Keratinocyte (primary cell): ENCODE data around the gene ZSCAN16. TPM values are rescaled to one million over a fixed set of nuclear protein-coding genes. Genes with fewer than 3 reads are reported as not detected.

Experiments
- DNase-seq: peaks from one replicate; pipeline ENCODE4 v3.0.0-alpha.2; 2011; ENCODE audit warnings: low read depth, missing footprints, low spot score
- FAIRE-seq: peaks from 2 replicates; lab custom pipeline; 2011; peaks lifted over from hg19 to GRCh38; lab: Jason Lieb, UNC
- H2AFZ ChIP-seq: 2 replicates; pipeline ENCODE4 v1.6.0; 2012; ENCODE audit warnings: low read length, control low read depth, inconsistent platforms; ENCODE audit not compliant: control insufficient read depth
- H3K27ac ChIP-seq: 2 replicates; pipeline ENCODE4 v1.5.1; 2011; ENCODE audit warnings: low read length; ENCODE audit not compliant: control insufficient read depth, insufficient read depth
- H3K27me3 ChIP-seq: 3 replicates; pipeline ENCODE4 v1.6.0; 2011; ENCODE audit warnings: low read length; ENCODE audit not compliant: control insufficient read depth, insufficient read depth; ENCODE audit errors: extremely low read depth
- H3K36me3 ChIP-seq, 2 experiments: 2 replicates in 1 of 2; 3 replicates in 1 of 2; pipeline ENCODE4 v1.5.1; 2011; ENCODE audit warnings: low read length in 2 of 2, mild to moderate bottlenecking in 1 of 2; ENCODE audit not compliant: control insufficient read depth in 2 of 2, insufficient read depth in 2 of 2; ENCODE audit errors: extremely low read depth in 1 of 2
- H3K4me1 ChIP-seq: 3 replicates; pipeline ENCODE4 v1.5.1; 2011; ENCODE audit warnings: low read length; ENCODE audit not compliant: control insufficient read depth, insufficient read depth; ENCODE audit errors: extremely low read depth
- H3K4me2 ChIP-seq: 3 replicates; pipeline ENCODE4 v1.6.0; 2011; ENCODE audit warnings: low read depth, low read length; ENCODE audit not compliant: control insufficient read depth, insufficient read depth; ENCODE audit errors: extremely low read depth
- H3K4me3 ChIP-seq, 3 experiments: fragments of 200-600 bp in 1 of 3; sonication (generic) in 1 of 3; 2 replicates in 2 of 3; 3 replicates in 1 of 3; pipeline ENCODE4 v1.5.1; 2011 to 2016; ENCODE audit warnings: low read length in 3 of 3, mild to moderate bottlenecking in 3 of 3, control low read depth in 2 of 3, inconsistent platforms in 1 of 3, low read depth in 1 of 3, mixed read lengths in 1 of 3, mixed run types in 1 of 3, moderate library complexity in 1 of 3; ENCODE audit not compliant: control insufficient read depth in 2 of 3, insufficient read depth in 2 of 3; ENCODE audit errors: extremely low read depth in 1 of 3
- H3K79me2 ChIP-seq: 2 replicates; pipeline ENCODE4 v1.6.0; 2012; ENCODE audit warnings: low read length; ENCODE audit not compliant: control insufficient read depth, insufficient read depth
- H3K9ac ChIP-seq: 3 replicates; pipeline ENCODE4 v1.6.0; 2011; ENCODE audit warnings: low read length; ENCODE audit not compliant: control insufficient read depth, insufficient read depth; ENCODE audit errors: extremely low read depth
- H3K9me1 ChIP-seq: 3 replicates; pipeline ENCODE4 v1.6.0; 2011; ENCODE audit warnings: low read length; ENCODE audit not compliant: control insufficient read depth, insufficient read depth; ENCODE audit errors: extremely low read depth
- H3K9me3 ChIP-seq: 2 replicates; pipeline ENCODE4 v1.5.1; 2012; ENCODE audit warnings: low read depth, low read length; ENCODE audit not compliant: control insufficient read depth
- H4K20me1 ChIP-seq: 3 replicates; pipeline ENCODE4 v1.6.0; 2011; ENCODE audit warnings: low read length; ENCODE audit not compliant: control insufficient read depth, insufficient read depth; ENCODE audit errors: extremely low read depth
- CTCF ChIP-seq, 3 experiments: IDR thresholded peaks in 1 of 3; conservative IDR thresholded peaks in 1 of 3; optimal IDR thresholded peaks in 1 of 3; 2 replicates in 2 of 3; 3 replicates in 1 of 3; pipeline versions ENCODE3 to v1.5.1; 2011; ENCODE audit warnings: low read length in 3 of 3, mild to moderate bottlenecking in 3 of 3, moderate library complexity in 2 of 3, control low read depth in 1 of 3, inconsistent platforms in 1 of 3; ENCODE audit not compliant: insufficient read depth in 2 of 3; ENCODE audit errors: extremely low read depth in 1 of 3
- EZH2 ChIP-seq: IDR thresholded peaks from one replicate; pipeline ENCODE4 v1.6.1; 2012; ENCODE audit warnings: inconsistent platforms, mild to moderate bottlenecking, low read length, moderate library complexity
- dilution Hi-C: fragments of 300-500 bp; cut with MboI; formaldehyde crosslinking; loops from one replicate; pipeline ENCODE4 v1.7.0; 2020; ENCODE audit warnings: low sequenced_read_pairs; ENCODE audit not compliant: extremely low pct_ligation_motif_present
- polyA plus RNA-seq, 5 experiments: library from polyadenylated mRNA; depleted of rRNA in 3 of 5; stranded (reverse) in 3 of 5; stranded (forward) in 1 of 5; unstranded in 1 of 5; fragments of >200 nt; gene quantifications; 1 replicate in 1 of 5; 2 replicates in 3 of 5; 3 replicates in 1 of 5; pipeline versions ENCODE4 v1.2.1 to v1.2.3, GENCODE V29; 2011 to 2012; ENCODE audit warnings: missing spikeins in 2 of 5, low read depth in 1 of 5, low replicate concordance in 1 of 5

Gene ZSCAN16
- polyA plus RNA-seq, 1 donor (not counting 4 experiments of a cell fraction or from before 2014, with no cell fraction given), result 1.5 TPM

DNA sequence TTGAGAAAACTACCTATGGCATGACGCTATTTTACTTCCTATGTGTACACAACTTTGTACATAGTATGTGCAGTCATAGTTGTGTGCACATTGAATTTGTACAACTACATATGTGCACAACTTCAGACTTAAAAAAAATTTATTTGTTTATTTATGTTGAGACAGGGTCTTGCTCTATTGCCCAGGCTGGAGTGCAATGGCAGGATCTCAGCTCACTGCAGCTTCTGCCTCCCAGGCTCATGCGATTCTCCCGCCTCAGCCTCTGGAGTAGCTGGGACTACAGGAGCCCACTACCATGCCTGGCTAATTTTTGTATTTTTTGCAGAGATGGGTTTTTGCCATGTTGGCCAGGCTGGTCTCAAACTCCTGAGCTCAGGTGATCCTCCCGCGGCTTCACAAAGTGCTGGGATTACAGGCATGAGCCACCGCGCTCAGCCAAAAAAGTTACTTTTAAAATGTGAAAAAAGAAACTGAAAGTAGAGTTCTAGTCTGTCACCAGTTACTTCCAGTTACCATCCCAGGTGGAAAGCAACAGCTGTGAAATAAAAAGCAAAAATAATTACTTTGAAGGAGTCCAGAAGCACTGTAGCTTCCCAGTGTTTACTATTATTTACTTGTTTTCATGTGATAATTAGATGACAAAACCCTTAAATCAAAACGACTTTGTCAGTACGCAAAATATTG is 15.6 kb downstream of the ZSCAN16 start:
- Histone ChIP-seq H3K4me1 (peaks cover 20% of the 10 kb centered on the region), H3K9ac (no peak overlapping the region)
- dilution Hi-C loops, result no loop called here

DNA sequence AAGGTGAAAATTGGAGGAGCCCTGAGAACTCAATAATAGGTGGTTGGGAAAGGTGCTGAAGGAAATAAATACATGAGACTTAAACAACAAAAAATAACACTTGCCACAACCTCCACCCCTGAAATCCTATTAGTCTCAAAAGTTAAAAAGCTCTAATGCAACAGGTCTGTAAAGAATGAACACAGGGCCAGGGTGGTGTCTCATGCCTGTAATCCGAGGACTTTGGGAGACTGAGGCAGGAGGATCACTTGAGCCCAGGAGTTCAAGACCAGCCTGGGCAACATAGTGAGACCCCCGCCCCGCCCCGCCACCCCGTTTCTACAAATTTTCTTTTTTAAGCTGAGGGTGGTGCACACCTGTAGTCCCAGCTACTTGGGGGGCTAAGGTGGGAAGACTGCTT is 16.2 kb downstream of the ZSCAN16 start:
- no peak overlapping the region for H3K9ac ChIP-seq
- peaks cover 0 to 2% of the 10 kb centered on the region in 2 experiments for H3K36me3 ChIP-seq
- peaks cover 15% of the 10 kb centered on the region for H3K4me1 ChIP-seq
- no peak for TF ChIP-seq EZH2
- no peak for TF ChIP-seq CTCF (optimal IDR thresholded peaks at IDR 0.05 in 1 of 3, IDR thresholded peaks at IDR 0.05 in 1 of 3, conservative IDR thresholded peaks at IDR 0.05 in 1 of 3; ENCODE audit: extremely low read depth in 1 of 3, insufficient read depth in 2 of 3, low read length in 3 of 3)
- no peak overlapping the region for H2AFZ ChIP-seq
- dilution Hi-C loops, result no loop called here
- no peaks in the 10 kb centered on the region for H4K20me1 ChIP-seq
- peaks cover 40% of the 10 kb centered on the region for H3K79me2 ChIP-seq
- no peaks in the 10 kb centered on the region for H3K27me3 ChIP-seq
- H3K27ac ChIP-seq, result no peak overlapping the region
- no peaks in the 10 kb centered on the region for H3K9me1 ChIP-seq
- H3K4me3 ChIP-seq, result no peak overlapping the region
- H3K4me2 ChIP-seq, result peak overlapping the region; percentile 55
- H3K9me3 ChIP-seq, result no peaks in the 10 kb centered on the region
- no peak for DNase-seq
- FAIRE-seq, result no peak

More for the DNA sequence above, 15.6 kb downstream of the ZSCAN16 start:
- H3K9me3 ChIP-seq, result no peaks in the 10 kb centered on the region
- H3K27ac ChIP-seq, result no peak overlapping the region
- TF ChIP-seq EZH2 (no peak), CTCF (optimal IDR thresholded peaks at IDR 0.05 in 1 of 3, IDR thresholded peaks at IDR 0.05 in 1 of 3, conservative IDR thresholded peaks at IDR 0.05 in 1 of 3; ENCODE audit: extremely low read depth in 1 of 3, insufficient read depth in 2 of 3, low read length in 3 of 3) (no peak)
- H3K9me1 ChIP-seq, result no peaks in the 10 kb centered on the region
- peaks cover 40% of the 10 kb centered on the region for H3K79me2 ChIP-seq
- no peak for DNase-seq
- H4K20me1 ChIP-seq, result no peaks in the 10 kb centered on the region
- no peak overlapping the region for H3K4me3 ChIP-seq
- no peak for FAIRE-seq
- H2AFZ ChIP-seq, result no peak overlapping the region
- H3K27me3 ChIP-seq, result no peaks in the 10 kb centered on the region
- H3K4me2 ChIP-seq, result peak overlapping the region; percentile 55
- H3K36me3 ChIP-seq, result no peaks in the 10 kb centered on the region
